Renal cortex interstitium (tissue), 11 donors: ENCODE measurements around the gene ZNF212. TPM values are rescaled to one million over a fixed set of nuclear protein-coding genes. Genes with fewer than 3 reads are reported as not detected.

Experiments
- DNase-seq, 11 donors: peaks; one replicate each; pipeline ENCODE4 v3.0.0-alpha.2; 2013; ENCODE audit warnings: low read depth in 9 of 11, low spot score in 4 of 11; ENCODE audit errors: extremely low read depth in 1 of 11
- polyA plus RNA-seq, 3 donors: library from polyadenylated mRNA; unstranded; fragments of 120-200 nt; gene quantifications; one replicate each; pipeline ENCODE4 v1.2.1, GENCODE V29; 2013; ENCODE audit not compliant: insufficient read length in 3 of 3

Gene ZNF212
- polyA plus RNA-seq, 3 donors: 16.8 to 20.2 (median 18.3) TPM

DNA sequence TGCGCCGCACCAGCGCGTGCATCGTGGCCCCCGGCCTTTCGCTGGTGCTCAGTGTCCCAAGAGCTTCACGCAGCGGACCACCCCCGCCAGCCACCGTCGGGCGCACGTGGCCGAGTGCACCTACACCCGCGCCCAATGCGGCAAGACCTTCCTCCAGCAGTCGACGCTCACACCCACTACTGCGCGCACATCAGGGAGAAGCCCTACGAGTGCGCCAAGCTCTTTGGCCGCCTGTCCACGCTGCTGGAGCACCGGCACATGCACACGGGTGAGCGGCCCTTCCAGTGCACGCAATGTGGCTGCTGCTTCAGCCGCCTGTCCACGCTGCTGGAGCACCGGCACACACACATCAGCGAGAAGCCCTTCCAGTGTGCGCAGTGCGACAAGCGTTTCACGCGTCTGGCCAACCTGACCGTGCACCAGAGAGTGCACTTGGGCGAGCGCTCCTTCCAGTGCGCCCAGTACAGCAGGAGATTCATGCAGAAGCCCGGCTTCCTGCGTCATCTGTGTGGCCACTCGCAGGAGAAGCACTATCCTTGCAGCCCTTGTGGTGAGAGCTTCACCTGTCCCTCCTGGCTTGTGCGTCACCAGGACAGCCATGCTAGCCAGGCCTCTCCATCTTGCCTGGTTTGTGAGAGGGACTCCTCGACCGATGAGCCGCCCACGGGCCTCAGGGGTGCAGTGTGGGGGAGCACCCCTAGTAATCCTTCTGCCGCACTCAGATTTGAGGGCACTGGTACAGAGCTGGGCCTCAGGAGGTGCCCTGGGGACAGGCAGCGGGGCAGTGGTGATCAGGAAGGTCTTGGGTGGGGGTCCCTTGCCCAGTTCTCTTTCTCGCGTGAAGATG lies 55.4 kb downstream of the ZNF212 start:
- no peak for DNase-seq

DNA sequence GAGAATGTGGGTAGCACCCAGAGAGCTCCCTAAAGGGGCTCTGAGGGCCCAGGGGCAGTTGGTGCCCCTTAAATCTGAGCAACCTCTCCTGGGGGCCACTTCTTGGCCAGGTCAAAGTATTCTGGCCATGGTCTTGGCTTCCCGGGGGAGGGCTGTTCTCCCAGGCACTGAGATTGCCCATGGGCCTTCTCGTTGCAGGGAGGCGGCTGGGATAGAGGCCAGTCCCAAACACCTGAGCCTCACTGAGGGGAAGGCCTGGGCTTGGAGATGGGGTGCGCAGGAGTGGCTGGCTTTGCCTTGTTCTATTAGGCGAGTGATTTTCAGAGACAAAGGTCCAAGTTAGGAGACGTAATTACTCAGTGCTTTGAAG lies 56.0 kb downstream of the ZNF212 start:
- no peak for DNase-seq

DNA sequence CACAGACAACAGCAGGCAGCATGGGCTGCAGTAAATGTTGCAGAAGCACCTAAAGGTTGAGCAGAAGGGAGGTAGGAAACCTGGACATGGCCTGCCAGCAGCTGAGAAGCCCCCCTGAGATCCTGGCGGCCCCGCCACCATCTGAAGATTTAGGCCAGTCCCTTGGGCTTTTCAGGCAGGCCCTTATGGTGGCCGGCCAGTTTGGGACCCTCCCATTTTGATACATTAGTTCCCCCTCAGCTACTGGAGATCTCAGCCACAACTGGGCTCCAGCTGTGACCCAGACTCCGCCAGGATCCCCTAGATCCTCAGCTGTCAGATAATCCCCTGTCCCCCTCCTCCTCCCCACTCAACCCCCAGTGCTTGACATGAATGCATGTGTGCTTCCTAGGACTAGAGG lies 56.9 kb downstream of the ZNF212 start:
- DNase-seq: no peak

DNA sequence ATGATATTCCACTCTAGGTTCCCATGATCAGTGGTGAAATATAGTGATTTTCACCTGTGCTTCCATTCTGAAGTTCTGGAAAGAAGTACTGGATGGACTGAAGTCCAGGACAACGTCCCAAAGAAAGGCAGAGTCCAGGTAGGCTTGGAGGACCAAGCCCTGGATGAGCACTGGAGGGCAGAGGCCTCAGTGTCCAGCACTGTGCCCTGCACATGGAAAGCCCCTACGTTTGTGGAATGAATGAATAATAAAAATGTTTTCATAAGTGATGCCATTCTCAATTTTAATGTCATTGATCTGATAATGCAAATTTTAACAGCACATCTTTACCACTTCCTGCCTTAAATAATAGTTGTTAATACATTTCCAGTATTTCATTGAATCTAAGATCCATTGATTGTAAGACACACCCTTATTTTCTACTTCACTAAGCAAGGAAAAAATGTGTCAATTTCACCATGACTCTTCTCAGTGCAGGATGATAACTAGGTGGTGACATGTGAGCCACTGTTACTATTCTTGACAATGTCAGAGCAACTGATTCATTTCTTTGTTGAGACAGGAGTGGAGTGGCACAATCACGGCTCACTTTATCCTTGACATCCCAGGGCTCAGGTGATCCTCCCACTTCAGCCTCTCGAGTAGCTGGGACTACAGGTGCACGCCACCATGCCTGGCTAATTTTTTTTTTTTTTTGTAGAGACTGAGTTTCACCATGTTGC lies 57.7 kb downstream of the ZNF212 start:
- no peak for DNase-seq

GRCh38 chr7:149300620-149301285 lies 61.3 kb downstream of the ZNF212 start:
- DNase-seq: no peak

DNA sequence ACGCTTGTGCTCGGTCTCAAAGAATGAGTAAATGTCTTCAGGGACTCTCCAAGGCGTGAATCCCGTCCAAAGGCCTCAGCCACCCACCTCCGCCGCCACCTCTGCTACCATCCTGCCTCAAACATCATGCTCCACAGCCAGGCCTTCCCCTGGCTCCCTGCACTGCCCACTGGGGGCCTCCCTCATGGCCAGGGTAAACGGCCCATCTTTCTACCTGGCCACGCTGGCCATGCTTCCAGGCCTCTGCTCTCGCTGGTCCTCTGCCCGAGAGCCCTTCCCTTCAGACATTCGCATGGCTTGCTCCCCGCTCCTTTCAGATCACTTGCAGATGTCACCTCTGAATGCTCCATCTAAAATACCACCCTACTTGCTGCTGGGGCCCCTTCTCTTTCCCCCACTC lies 62.8 kb downstream of the ZNF212 start:
- no peak for DNase-seq

DNA sequence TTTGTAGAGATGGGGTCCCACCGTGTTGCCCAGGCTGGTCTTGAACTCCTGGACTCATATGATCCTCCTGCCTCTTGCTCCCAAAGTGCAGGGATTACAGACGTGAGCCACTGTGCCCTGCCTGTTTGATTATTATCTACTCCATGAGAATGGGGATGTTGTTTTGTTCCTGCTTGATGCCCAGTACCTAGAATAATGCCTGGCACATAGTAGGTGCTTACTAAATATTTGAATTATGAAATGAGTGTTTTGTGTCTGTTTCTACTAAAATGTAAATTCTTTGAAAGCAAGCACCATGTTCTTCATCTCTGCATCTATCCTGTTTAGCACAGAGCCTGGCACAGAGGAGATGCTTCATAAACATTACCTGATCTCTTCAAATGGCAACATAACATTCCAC lies 63.4 kb downstream of the ZNF212 start:
- DNase-seq: no peak

- DNase-seq: no peak
Measured at GRCh38 chr7:149304006-149304405, 64.6 kb downstream of the ZNF212 start.

Other genes starting within 250 kb of the ZNF212 start
- 100 to 1,000 TPM; 180 to 196 (median 193) TPM for gene PDIA4, start 211.1 kb upstream of the ZNF212 start, polyA plus RNA-seq
- 10 to 100 TPM in 1 of 3 donors, 1 to 10 TPM in 2; 8.8 to 11.2 (median 9.9) TPM for gene ZNF786, start 148.9 kb upstream of the ZNF212 start, polyA plus RNA-seq
- gene ZNF425, start 113.3 kb upstream of the ZNF212 start, polyA plus RNA-seq: 1 to 10 TPM; 6.3 to 7.2 (median 6.5) TPM
- 10 to 100 TPM; 11.8 to 14.4 (median 14.2) TPM for gene ZNF398, start 92.2 kb upstream of the ZNF212 start, polyA plus RNA-seq
- gene ZNF282, start 44.1 kb upstream of the ZNF212 start, polyA plus RNA-seq: 10 to 100 TPM; 23.4 to 28.9 (median 27.2) TPM
- 10 to 100 TPM; 13.7 to 20.0 (median 15.7) TPM for gene ZNF783, start 22.5 kb downstream of the ZNF212 start, polyA plus RNA-seq
- gene ZNF777, start 221.4 kb downstream of the ZNF212 start, polyA plus RNA-seq: 10 to 100 TPM; 12.4 to 16.5 (median 14.1) TPM